Measurements from ENCODE around the gene TMTC1.

- TF ChIP-seq CBX5 (IDR thresholded peaks at IDR 0.05; ENCODE audit: low read depth, low read length) = no peak
- TF ChIP-seq, protein P1, sequence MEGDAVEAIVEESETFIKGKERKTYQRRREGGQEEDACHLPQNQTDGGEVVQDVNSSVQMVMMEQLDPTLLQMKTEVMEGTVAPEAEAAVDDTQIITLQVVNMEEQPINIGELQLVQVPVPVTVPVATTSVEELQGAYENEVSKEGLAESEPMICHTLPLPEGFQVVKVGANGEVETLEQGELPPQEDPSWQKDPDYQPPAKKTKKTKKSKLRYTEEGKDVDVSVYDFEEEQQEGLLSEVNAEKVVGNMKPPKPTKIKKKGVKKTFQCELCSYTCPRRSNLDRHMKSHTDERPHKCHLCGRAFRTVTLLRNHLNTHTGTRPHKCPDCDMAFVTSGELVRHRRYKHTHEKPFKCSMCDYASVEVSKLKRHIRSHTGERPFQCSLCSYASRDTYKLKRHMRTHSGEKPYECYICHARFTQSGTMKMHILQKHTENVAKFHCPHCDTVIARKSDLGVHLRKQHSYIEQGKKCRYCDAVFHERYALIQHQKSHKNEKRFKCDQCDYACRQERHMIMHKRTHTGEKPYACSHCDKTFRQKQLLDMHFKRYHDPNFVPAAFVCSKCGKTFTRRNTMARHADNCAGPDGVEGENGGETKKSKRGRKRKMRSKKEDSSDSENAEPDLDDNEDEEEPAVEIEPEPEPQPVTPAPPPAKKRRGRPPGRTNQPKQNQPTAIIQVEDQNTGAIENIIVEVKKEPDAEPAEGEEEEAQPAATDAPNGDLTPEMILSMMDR (IDR thresholded peaks at IDR 0.05; ENCODE audit: control extremely low read depth in 1 of 3, insufficient read depth in 1 of 3, low read depth in 1 of 3, low read length in 3 of 3) = no peak
- no peak for TF ChIP-seq SIRT6 (IDR thresholded peaks at IDR 0.05; ENCODE audit: low read length)
- no peak for TF ChIP-seq SP4 (IDR thresholded peaks at IDR 0.05; ENCODE audit: low read length)
- TF ChIP-seq EZH2 (IDR thresholded peaks at IDR 0.05; ENCODE audit: low read depth, low read length, severe bottlenecking) = no peak
- no peak for TF ChIP-seq RAD21 (IDR thresholded peaks at IDR 0.05 in 1 of 2, conservative IDR thresholded peaks at IDR 0.05 in 1 of 2; ENCODE audit: low read depth in 2 of 2, low read length in 2 of 2)
- TF ChIP-seq RFX5 (IDR thresholded peaks at IDR 0.05; ENCODE audit: borderline replicate concordance, low read depth, low read length) = no peak
- no peak for TF ChIP-seq YY1 (IDR thresholded peaks at IDR 0.05; ENCODE audit: low read depth, low read length)
- no peak for TF ChIP-seq POLR2AphosphoS5 (IDR thresholded peaks at IDR 0.05; ENCODE audit: low read depth, low read length)
- TF ChIP-seq CHD1 (IDR thresholded peaks at IDR 0.05; ENCODE audit: low read depth, low read length) = no peak
- no peak for TF ChIP-seq HDAC2 (IDR thresholded peaks at IDR 0.05; ENCODE audit: borderline replicate concordance in 1 of 2, low read depth in 2 of 2, low read length in 2 of 2)
Measured at GRCh38 chr12:29717540-29718100, 66.1 kb downstream of the TMTC1 start.
